K562 (cell line): ENCODE measurements around the gene DAZAP1. TPM values are rescaled to one million over a fixed set of nuclear protein-coding genes. Genes with fewer than 3 reads are reported as not detected.

Experiments
- ATAC-seq: fragments of 200-7000 bp; cut with Tn5 transposase; 3 replicates; pipeline ENCODE4 v1.9.1; 2020; ENCODE audit warnings: moderate library complexity
- BruUV-seq: library from RNA; stranded (reverse); fragments of 400-500 nt; replicated peaks from 2 replicates; lab custom pipeline; 2021; lab: Mats Ljungman, UMichigan
- CTCF ChIA-PET: fragments of 300-600 bp; formaldehyde crosslinking; extraction: SDS; loops from one replicate; lab custom pipeline; 2021; ENCODE audit warnings: low intra/inter-chr PET ratio; lab: Yijun Ruan, JAX
- POLR2A ChIA-PET: fragments of 300-600, 350-650 bp; sonication (Branson Sonifier 250); formaldehyde crosslinking; extraction: SDS; loops from one replicate; lab custom pipeline; 2021; ENCODE audit warnings: antibody characterized with exemption, inconsistent platforms; lab: Yijun Ruan, JAX
- DNase-seq, 4 experiments: peaks; one replicate each; pipeline versions ENCODE4 v3.0.0 to v3.0.0-alpha.2; 2011 to 2018; ENCODE audit warnings: low spot score in 3 of 4, mixed read lengths in 3 of 4; ENCODE audit errors: extremely low read depth in 1 of 4
- FAIRE-seq: peaks from 2 replicates; lab custom pipeline; 2011; peaks lifted over from hg19 to GRCh38; lab: Jason Lieb, UNC
- H2AFZ ChIP-seq: 2 replicates; pipeline ENCODE4 v1.6.0; 2011; ENCODE audit warnings: low read depth, low read length, control low read depth, inconsistent platforms
- H3K27ac ChIP-seq: fragments of 200-600 bp; 3 replicates; pipeline ENCODE4 v1.8.0; 2011; ENCODE audit warnings: low read depth, mild to moderate bottlenecking, control low read depth, inconsistent platforms, low read length, moderate library complexity, mixed read lengths; ENCODE audit errors: extremely low read depth
- H3K27me3 ChIP-seq, 2 experiments: fragments of 300-600 bp in 1 of 2; 2 replicates in 1 of 2; 3 replicates in 1 of 2; pipeline versions ENCODE4 v1.6.0 to v1.8.0; 2011; ENCODE audit warnings: inconsistent platforms in 2 of 2, low read length in 2 of 2, mild to moderate bottlenecking in 1 of 2, mixed read lengths in 1 of 2, moderate library complexity in 1 of 2; ENCODE audit not compliant: control insufficient read depth in 2 of 2, insufficient read depth in 2 of 2
- H3K36me3 ChIP-seq: fragments of 300-600 bp; 3 replicates; pipeline ENCODE4 v1.8.0; 2011; ENCODE audit warnings: mild to moderate bottlenecking, low read length, inconsistent platforms; ENCODE audit not compliant: control insufficient read depth, insufficient read depth
- H3K4me1 ChIP-seq, 2 experiments: fragments of 200-600 bp in 1 of 2; replicated peaks in 1 of 2; 2 replicates in 1 of 2; 3 replicates in 1 of 2; pipeline versions ENCODE4 v1.5.1 to v1.8.0; 2011; ENCODE audit warnings: inconsistent platforms in 2 of 2, low read length in 2 of 2, mild to moderate bottlenecking in 1 of 2, mixed read lengths in 1 of 2, moderate library complexity in 1 of 2; ENCODE audit not compliant: control insufficient read depth in 2 of 2, insufficient read depth in 2 of 2
- H3K4me2 ChIP-seq: 2 replicates; pipeline ENCODE4 v1.6.1; 2011; ENCODE audit warnings: low read length, control low read depth, inconsistent platforms, mixed read lengths; ENCODE audit not compliant: insufficient read depth
- H3K4me3 ChIP-seq: fragments of 200-600 bp; sonication (generic), shearing (Covaris generic); 2 replicates; pipeline ENCODE4 v1.5.1; 2016; ENCODE audit warnings: control low read depth, inconsistent platforms
- H3K79me2 ChIP-seq: fragments of 200-600 bp; 3 replicates; pipeline ENCODE4 v1.8.0; 2011; ENCODE audit warnings: low read length, inconsistent platforms; ENCODE audit not compliant: control insufficient read depth, insufficient read depth
- H3K9ac ChIP-seq, 2 experiments: 2 replicates each; pipeline versions ENCODE4 v1.6.0 to v1.6.1; 2011; ENCODE audit warnings: low read depth in 2 of 2, low read length in 2 of 2, control low read depth in 1 of 2, inconsistent platforms in 1 of 2, mild to moderate bottlenecking in 1 of 2, mixed read lengths in 1 of 2; ENCODE audit not compliant: insufficient read depth in 1 of 2
- H3K9me1 ChIP-seq: one replicate; pipeline ENCODE4 v1.6.0; 2011; ENCODE audit warnings: inconsistent platforms, mild to moderate bottlenecking, low read length, moderate library complexity; ENCODE audit not compliant: control insufficient read depth, insufficient read depth
- H3K9me3 ChIP-seq: replicated peaks from 2 replicates; pipeline ENCODE4 v1.5.1; 2011; ENCODE audit warnings: low read depth, low read length, inconsistent platforms; ENCODE audit not compliant: control insufficient read depth, insufficient read depth
- H4K20me1 ChIP-seq: replicated peaks from 2 replicates; pipeline ENCODE4 v1.6.1; 2011; ENCODE audit warnings: low read length, inconsistent platforms, mixed read lengths; ENCODE audit not compliant: control insufficient read depth, insufficient read depth
- BCOR ChIP-seq: fragments of 450-650 bp; IDR thresholded peaks from 2 replicates; pipeline ENCODE4 v1.6.1; 2016
- CAMTA2 ChIP-seq: fragments of 250-450 bp; sonication (Bioruptor Pico); conservative IDR thresholded peaks from 2 replicates; pipeline ENCODE4 v1.5.1; 2022
- CBX1 ChIP-seq: sonication (generic); IDR thresholded peaks from 2 replicates; pipeline ENCODE4 v1.6.1; 2016; ENCODE audit warnings: antibody characterized with exemption, low read depth, mild to moderate bottlenecking
- HNRNPL ChIP-seq: fragments of 200-400 bp; formaldehyde crosslinking; IDR thresholded peaks from 2 replicates; pipeline ENCODE4 v1.6.1; 2017; ENCODE audit warnings: low read depth, mild to moderate bottlenecking, low read length
- KDM1A ChIP-seq, 2 experiments: fragments of 450-650 bp; IDR thresholded peaks; 2 replicates each; pipeline ENCODE4 v1.6.1; 2016; ENCODE audit warnings: mild to moderate bottlenecking in 2 of 2
- POLR2H ChIP-seq: IDR thresholded peaks from 2 replicates; pipeline ENCODE4 v1.6.1; 2016; ENCODE audit warnings: missing genetic modification characterization, low read depth, mild to moderate bottlenecking, control low read depth, missing compliant biosample characterization, moderate library complexity
- RBFOX2 ChIP-seq: fragments of 200-400 bp; formaldehyde crosslinking; IDR thresholded peaks from 2 replicates; pipeline ENCODE4 v1.6.1; 2017; ENCODE audit warnings: low read depth, mild to moderate bottlenecking, low read length, moderate library complexity
- RBM25 ChIP-seq: fragments of 200-400 bp; formaldehyde crosslinking; IDR thresholded peaks from 2 replicates; pipeline ENCODE4 v1.6.1; 2018; ENCODE audit warnings: low read length, low read depth, moderate library complexity; ENCODE audit not compliant: severe bottlenecking
- SMARCA5 ChIP-seq: fragments of 450-650 bp; IDR thresholded peaks from 2 replicates; pipeline ENCODE4 v1.6.1; 2016
- SRSF9 ChIP-seq: fragments of 200-400 bp; formaldehyde crosslinking; IDR thresholded peaks from 2 replicates; pipeline ENCODE4 v1.6.1; 2017; ENCODE audit warnings: low read depth, low read length, borderline replicate concordance
- TBL1XR1 ChIP-seq, 2 experiments: IDR thresholded peaks; 2 replicates each; pipeline ENCODE4 v1.6.1; 2012; ENCODE audit warnings: improper control_type of control experiment in 2 of 2, low read length in 2 of 2, mild to moderate bottlenecking in 1 of 2
- WGBS: fragments of 100-300 bp; shearing (Covaris generic); methylation state at CpG from one replicate; pipeline ENCODE4 v1.1.6; 2016; ENCODE audit warnings: low coverage, mixed read lengths; ENCODE audit not compliant: insufficient coverage; ENCODE audit errors: missing lambda C conversion rate; 5-methylcytosine and 5-hydroxymethylcytosine counted together
- in situ Hi-C: fragments of 300-500 bp; cut with MboI; formaldehyde crosslinking; loops from 4 replicates; pipeline ENCODE4 v1.15.0; 2018; ENCODE audit warnings: inconsistent platforms, mixed read lengths
- intact Hi-C: fragments of 100-400 bp; cut with micrococcal nuclease; formaldehyde crosslinking; loops from 2 replicates; pipeline ENCODE4 v1.14.2; 2022
- polyA plus RNA-seq, 8 experiments: library from polyadenylated mRNA; depleted of rRNA in 4 of 8; stranded (reverse) in 5 of 8; unstranded in 3 of 8; fragments of >200 nt; fragmentation: Nextera tagmentation in 2 of 8; fragmentation: Illumina TruSeq in 1 of 8; extraction: Ambion mirVana in 2 of 8; extraction: Trizol in 1 of 8; gene quantifications; 2 replicates each; pipeline versions ENCODE4 v1.2.1 to v1.2.3, GENCODE V29; 2011 to 2014; ENCODE audit warnings: inconsistent platforms in 1 of 8, missing spikeins in 1 of 8
- total RNA-seq, 7 experiments: library from RNA; depleted of rRNA in 6 of 7; stranded (reverse); fragments of >200 nt in 6 of 7; fragmentation: Illumina TruSeq in 2 of 7; extraction: Trizol in 2 of 7; gene quantifications; 2 replicates each; pipeline versions ENCODE4 v1.2.1 to v1.2.3, GENCODE V29; 2011 to 2021; ENCODE audit warnings: low replicate concordance in 1 of 7
- TF ChIP-seq, protein P1 (sequence below): fragments of 450-650 bp; conservative IDR thresholded peaks from 2 replicates; pipeline ENCODE4 v1.6.1; 2016; ENCODE audit warnings: missing genetic modification characterization, low read depth, mild to moderate bottlenecking, missing compliant biosample characterization, moderate library complexity

DAZAP1 gene
- total and polyA plus RNA-seq, 9 of the 15 experiments (the other 6 are each of a cell fraction or from before 2014, with no cell fraction given): 10.8 to 289 (median 142) TPM

DNA sequence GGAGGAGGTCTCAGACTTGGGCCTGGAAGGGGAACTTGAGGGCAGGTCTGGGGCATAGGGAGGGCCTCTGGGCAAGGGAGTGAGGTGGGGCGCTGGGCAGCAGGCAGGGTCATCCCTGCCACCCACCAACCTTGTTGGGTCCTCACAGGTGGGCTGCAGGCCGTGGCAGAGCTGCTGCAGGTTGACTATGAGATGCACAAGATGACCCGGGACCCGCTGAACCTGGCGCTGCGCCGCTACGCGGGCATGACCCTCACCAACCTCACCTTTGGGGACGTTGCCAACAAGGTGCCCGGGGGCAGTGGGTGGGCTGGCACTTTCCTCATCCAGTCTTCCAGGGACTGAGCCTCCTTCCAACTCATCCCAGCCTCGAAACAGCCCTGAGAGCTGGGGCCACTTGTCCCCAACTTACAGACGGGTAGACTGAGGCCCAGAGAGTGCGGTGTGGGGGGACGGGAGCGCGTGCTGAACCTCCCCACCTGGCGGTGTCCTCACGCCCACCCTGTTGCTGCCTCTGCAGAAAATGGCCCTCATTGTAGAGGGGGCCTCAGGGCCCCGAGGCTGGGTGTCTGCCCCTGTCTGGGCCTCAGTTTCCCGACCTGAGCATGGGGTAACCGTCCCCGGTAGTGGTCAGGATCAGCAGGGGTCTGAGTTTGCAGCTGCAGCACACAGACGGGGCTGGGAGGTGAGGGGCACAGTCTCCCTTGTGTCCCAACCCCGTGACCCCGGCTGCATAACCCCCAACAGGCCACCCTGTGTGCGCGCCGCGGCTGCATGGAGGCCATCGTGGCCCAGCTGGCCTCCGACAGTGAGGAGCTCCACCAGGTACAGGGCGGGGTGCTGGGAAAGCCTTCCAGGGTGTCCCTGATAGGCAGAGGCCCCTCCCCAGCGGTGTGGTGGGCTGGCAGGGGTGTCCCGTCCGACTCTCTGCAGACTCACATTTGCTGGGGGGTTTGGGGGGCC is 52.9 kb downstream of the DAZAP1 start:
- H2AFZ ChIP-seq: no peak overlapping the region
- H3K4me1 ChIP-seq: peaks cover 5 to 51% of the 10 kb centered on the region in 2 experiments; a peak in 4 of 5 replicates
- H3K79me2 ChIP-seq: no peaks in the 10 kb centered on the region
- no peak for TF ChIP-seq TBL1XR1 (IDR thresholded peaks at IDR 0.05; ENCODE audit: low read length in 2 of 2)
- TF ChIP-seq CBX1: peak; percentile 49; the same call in 1 of the 2 replicates
- no peak for TF ChIP-seq SMARCA5
- TF ChIP-seq SRSF9: no peak
- no peak for TF ChIP-seq CAMTA2 (CRISPR knock-in tag)
- TF ChIP-seq BCOR: peak; percentile 75
- TF ChIP-seq POLR2H: no peak
- TF ChIP-seq KDM1A (IDR thresholded peaks at IDR 0.05): peak; percentile 27 to 40; a peak in 2 of 4 replicates
- peak; percentile 72 for TF ChIP-seq RBM25
- TF ChIP-seq, protein P1, sequence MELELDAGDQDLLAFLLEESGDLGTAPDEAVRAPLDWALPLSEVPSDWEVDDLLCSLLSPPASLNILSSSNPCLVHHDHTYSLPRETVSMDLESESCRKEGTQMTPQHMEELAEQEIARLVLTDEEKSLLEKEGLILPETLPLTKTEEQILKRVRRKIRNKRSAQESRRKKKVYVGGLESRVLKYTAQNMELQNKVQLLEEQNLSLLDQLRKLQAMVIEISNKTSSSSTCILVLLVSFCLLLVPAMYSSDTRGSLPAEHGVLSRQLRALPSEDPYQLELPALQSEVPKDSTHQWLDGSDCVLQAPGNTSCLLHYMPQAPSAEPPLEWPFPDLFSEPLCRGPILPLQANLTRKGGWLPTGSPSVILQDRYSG (tag): no peak
- 0 out of 2 replicates have a peak, but pooled peaks have one; percentile 63 for TF ChIP-seq HNRNPL
- TF ChIP-seq RBFOX2: peak; percentile 36; the same call in 1 of the 2 replicates
- peaks cover 25% of the 10 kb centered on the region for H4K20me1 ChIP-seq
- no peaks in the 10 kb centered on the region for H3K9me3 ChIP-seq
- DNase-seq: no peak
- no peak overlapping the region for H3K4me2 ChIP-seq
- in situ Hi-C loops: no loop called here
- peaks cover 4% of the 10 kb centered on the region for H3K9me1 ChIP-seq
- H3K4me3 ChIP-seq: no peak overlapping the region
- no peak for FAIRE-seq
- intact Hi-C loops: no loop called here
- H3K9ac ChIP-seq: no peak overlapping the region
- no TSS peak for BruUV-seq
- peaks cover 6% of the 10 kb centered on the region; the same call in 1 of the 3 replicates for H3K36me3 ChIP-seq
- no peak for ATAC-seq
- CTCF ChIA-PET: no interaction called here
- POLR2A ChIA-PET: interaction anchor here (1.4 kb wide), 1 partner anchor 14 kb away, joined by 4 read pairs; no protein-coding TSS in a partner anchor
- H3K27ac ChIP-seq: no peak overlapping the region
- H3K27me3 ChIP-seq: no peaks in the 10 kb centered on the region
- 85% methylated on average over 28 of the region's 36 CpGs for WGBS
